Sciatic nerve (tissue), 2 donors: ENCODE results near the gene DTNBP1. TPM values are rescaled to one million over a fixed set of nuclear protein-coding genes. Genes with fewer than 3 reads are reported as not detected.
"Not testable (repeated sequence)": the region's sequence is repeated elsewhere in the genome, so short reads cannot be mapped to it uniquely, and the experiment has no call there.

Experiments
- ATAC-seq: fragments of 200-7000 bp; cut with Tn5 transposase; one replicate; pipeline ENCODE4 v1.9.1; 2020; ENCODE audit warnings: mild to moderate bottlenecking, moderate library complexity
- DNase-seq: peaks from one replicate; pipeline ENCODE4 v3.0.0-alpha.2; 2020; ENCODE audit warnings: low spot score
- intact Hi-C: fragments of 100-400 bp; cut with DNase I; formaldehyde crosslinking; loops from one replicate; pipeline ENCODE4 v1.14.2; 2022
- total RNA-seq: library from RNA; stranded (reverse); fragmentation: NEBNext Ultra II Directional; extraction: Animal tissue kit (Norgen Biotek cat#: 25700); gene quantifications from one replicate; pipeline ENCODE4 v1.2.1, GENCODE V29; 2021
- donor health status: DM: no; HTN: no; CAD: no.
- donor health status: DM: no; HTN: no; CAD: no.

DTNBP1 gene
- total RNA-seq, 1 donor from 2014 or later, result 25.3 TPM

- ATAC-seq (no peak), DNase-seq (no peak)
- intact Hi-C loops, result no loop called here
Observed at GRCh38 chr6:15547400-15547799, 115.4 kb downstream of the DTNBP1 start.

- ATAC-seq (no peak), DNase-seq (no peak)
- intact Hi-C loops, result no loop called here
Observed at GRCh38 chr6:15546591-15546990, 116.2 kb downstream of the DTNBP1 start.

- ATAC-seq (no peak), DNase-seq (no peak)
- intact Hi-C loops, result no loop called here
Observed at GRCh38 chr6:15544321-15544900, 118.4 kb downstream of the DTNBP1 start.

GRCh38 chr6:15543332-15543917 lies 119.4 kb downstream of the DTNBP1 start:
- DNase-seq, ATAC-seq, intact Hi-C loops: not testable (repeated sequence)

- no peak for ATAC-seq
- no peak for DNase-seq
- intact Hi-C loops, result no loop called here
Observed at GRCh38 chr6:15539722-15540270, 123.0 kb downstream of the DTNBP1 start.

- intact Hi-C loops, result no loop called here
- no peak for DNase-seq
Observed at GRCh38 chr6:15538766-15539495, 123.9 kb downstream of the DTNBP1 start.

GRCh38 chr6:15538106-15538505 lies 124.7 kb downstream of the DTNBP1 start:
- no peak for DNase-seq
- ATAC-seq, result no peak
- intact Hi-C loops, result no loop called here

More at GRCh38 chr6:15538766-15539495, 123.9 kb downstream of the DTNBP1 start:
- no peak for ATAC-seq

GRCh38 chr6:15536198-15536955 lies 126.5 kb downstream of the DTNBP1 start:
- no peak for ATAC-seq
- intact Hi-C loops, result no loop called here
- no peak for DNase-seq

GRCh38 chr6:15535495-15536197 lies 127.2 kb downstream of the DTNBP1 start:
- ATAC-seq, result no peak
- intact Hi-C loops, result no loop called here
- no peak for DNase-seq

- intact Hi-C loops, result loop anchor here (5.0 kb wide), 1 partner anchor 888 kb away; no protein-coding TSS in a partner anchor
- no peak for ATAC-seq
- DNase-seq, result no peak
Observed at GRCh38 chr6:15534974-15535373, 127.9 kb downstream of the DTNBP1 start.

GRCh38 chr6:15533379-15534026 lies 129.3 kb downstream of the DTNBP1 start:
- intact Hi-C loops, result loop anchor here (5.0 kb wide), 1 partner anchor 886 kb away; no protein-coding TSS in a partner anchor
- ATAC-seq (no peak), DNase-seq (no peak)

GRCh38 chr6:15531973-15532372 lies 130.9 kb downstream of the DTNBP1 start:
- DNase-seq (no peak), ATAC-seq (no peak)
- intact Hi-C loops, result loop anchor here (5.0 kb wide), 1 partner anchor 885 kb away; no protein-coding TSS in a partner anchor

GRCh38 chr6:15530411-15530810 lies 132.4 kb downstream of the DTNBP1 start:
- intact Hi-C loops, result loop anchor here (5.0 kb wide), 1 partner anchor 883 kb away; no protein-coding TSS in a partner anchor
- DNase-seq (no peak), ATAC-seq (no peak)

- DNase-seq, result no peak
- intact Hi-C loops, result loop anchor here (5.0 kb wide), 1 partner anchor 807 kb away; no protein-coding TSS in a partner anchor
- no peak for ATAC-seq
Observed at GRCh38 chr6:15528870-15529269, 134.0 kb downstream of the DTNBP1 start.

- DNase-seq, result no peak
- ATAC-seq, result no peak
- intact Hi-C loops, result loop anchor here (5.0 kb wide), 1 partner anchor 806 kb away; no protein-coding TSS in a partner anchor
Observed at GRCh38 chr6:15527838-15528617, 134.8 kb downstream of the DTNBP1 start.

GRCh38 chr6:15526212-15526701 lies 136.6 kb downstream of the DTNBP1 start:
- intact Hi-C loops, result loop anchor here (5.0 kb wide), 1 partner anchor 804 kb away; no protein-coding TSS in a partner anchor
- no peak for DNase-seq
- no peak for ATAC-seq

- intact Hi-C loops, result loop anchor here (5.0 kb wide), 1 partner anchor 803 kb away; no protein-coding TSS in a partner anchor
- ATAC-seq (no peak), DNase-seq (no peak)
Observed at GRCh38 chr6:15524861-15525401, 137.9 kb downstream of the DTNBP1 start.
